Dermis microvascular lymphatic vessel endothelial cell (primary cell): ENCODE data around the gene SFRP4. TPM values are rescaled to one million over a fixed set of nuclear protein-coding genes. Genes with fewer than 3 reads are reported as not detected.

Experiments used
- total RNA-seq: library from RNA; depleted of rRNA; stranded (reverse); fragments of >200 nt; gene quantifications from 2 replicates; pipeline ENCODE4 v1.2.1, GENCODE V29; 2014

SFRP4 gene
- total RNA-seq, 1 donor from 2014 or later, result not detected

Other genes starting within 250 kb of the SFRP4 start
- gene GPR141, start 233.1 kb downstream of the SFRP4 start, total RNA-seq, result 0.13 TPM in 2 replicates
- not detected in 2 replicates for gene NME8, start 68.2 kb downstream of the SFRP4 start, total RNA-seq
- gene EPDR1, start 3.8 kb upstream of the SFRP4 start, total RNA-seq, result 1.6 and 3.7 TPM in 2 replicates